Activated T-cell treated with anti-CD3 and anti-CD28 coated beads, Interleukin-2, amount 50 U/mL, for 24 hours (primary cell): ENCODE results near the gene KIAA1755.

Experiments used
- DNase-seq: peaks from one replicate; pipeline ENCODE4 v3.0.0-alpha.2; 2020
- H3K27ac Mint-ChIP-seq: 2 replicates; pipeline ENCODE4 v1.8.0; 2020; ENCODE audit warnings: mild to moderate bottlenecking, mixed read lengths
- H3K27me3 Mint-ChIP-seq: 2 replicates; pipeline ENCODE4 v1.8.0; 2020; ENCODE audit warnings: mixed read lengths
- H3K36me3 Mint-ChIP-seq: 2 replicates; pipeline ENCODE4 v1.8.0; 2020; ENCODE audit warnings: low read depth, mixed read lengths
- H3K4me1 Mint-ChIP-seq: 2 replicates; pipeline ENCODE4 v1.8.0; 2020; ENCODE audit warnings: low read depth, mixed read lengths
- H3K4me3 Mint-ChIP-seq: 2 replicates; pipeline ENCODE4 v1.8.0; 2020; ENCODE audit warnings: mild to moderate bottlenecking, moderate library complexity, mixed read lengths
- H3K9me3 Mint-ChIP-seq: 2 replicates; pipeline ENCODE4 v1.8.0; 2020; ENCODE audit warnings: mixed read lengths

KIAA1755 gene

DNA sequence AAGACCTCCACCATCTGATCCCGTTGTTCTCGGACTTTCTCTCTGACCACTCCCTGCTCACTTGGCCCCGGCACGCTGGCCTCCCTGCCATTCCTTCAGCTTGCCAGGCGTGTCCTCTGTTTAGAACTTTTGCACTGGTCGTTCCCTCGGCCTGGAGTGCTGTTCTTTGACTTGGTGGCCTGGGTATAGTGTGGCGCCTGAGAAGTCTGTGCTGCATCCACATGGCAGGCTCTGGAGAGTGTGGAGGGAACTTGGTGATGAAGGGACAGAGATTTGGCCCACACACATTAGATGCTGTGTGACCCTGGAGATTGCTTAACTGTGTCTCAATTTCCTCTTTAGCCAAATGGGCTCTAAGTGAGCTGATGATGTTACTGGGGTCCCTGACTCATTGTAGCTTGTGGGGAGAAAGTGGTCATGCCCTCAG, 82.5 kb downstream of the KIAA1755 start:
- DNase-seq = no peak

DNA sequence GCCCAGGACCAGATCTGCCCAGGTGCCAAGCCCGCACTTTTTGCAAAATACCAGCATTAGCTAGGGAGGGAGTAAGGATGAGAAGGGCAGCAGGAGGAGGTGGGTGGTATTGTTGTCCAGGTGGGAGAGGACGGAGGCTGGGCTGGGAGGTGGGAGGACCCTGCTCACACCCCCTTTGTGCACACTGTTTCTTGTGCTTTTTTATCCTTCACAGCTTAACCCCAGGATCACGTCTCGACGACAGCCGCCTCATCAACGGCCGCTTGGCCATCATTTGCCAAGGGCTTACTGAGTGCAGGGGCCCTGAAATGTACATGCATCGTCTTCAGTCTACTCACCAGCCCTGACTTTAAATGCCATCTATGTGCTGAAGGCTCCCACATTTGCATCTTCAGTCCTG, 83.3 kb downstream of the KIAA1755 start:
- H3K9me3 Mint-ChIP-seq = no peaks in the 10 kb centered on the region
- peaks cover 31% of the 10 kb centered on the region for H3K27me3 Mint-ChIP-seq
- no peak overlapping the region for H3K27ac Mint-ChIP-seq

More for the DNA sequence above, 82.5 kb downstream of the KIAA1755 start:
- H3K4me1 Mint-ChIP-seq = no peaks in the 10 kb centered on the region
- H3K4me3 Mint-ChIP-seq = no peak overlapping the region
- H3K27me3 Mint-ChIP-seq = peaks cover 35% of the 10 kb centered on the region
- no peaks in the 10 kb centered on the region for H3K36me3 Mint-ChIP-seq
- no peaks in the 10 kb centered on the region for H3K9me3 Mint-ChIP-seq
- no peak overlapping the region for H3K27ac Mint-ChIP-seq

GRCh38 chr20:38175304-38176180, 85.0 kb downstream of the KIAA1755 start:
- Mint-ChIP-seq H3K4me3 (no peak overlapping the region), H3K9me3 (no peaks in the 10 kb centered on the region), H3K27ac (no peak overlapping the region), H3K4me1 (no peaks in the 10 kb centered on the region), H3K27me3 (peaks cover 25% of the 10 kb centered on the region), H3K36me3 (no peaks in the 10 kb centered on the region)
- no peak for DNase-seq

More for the DNA sequence above, 83.3 kb downstream of the KIAA1755 start:
- no peaks in the 10 kb centered on the region for H3K4me1 Mint-ChIP-seq
- H3K36me3 Mint-ChIP-seq = no peaks in the 10 kb centered on the region
- no peak overlapping the region for H3K4me3 Mint-ChIP-seq
- DNase-seq = no peak

- Mint-ChIP-seq H3K9me3 (no peaks in the 10 kb centered on the region), H3K4me3 (no peak overlapping the region), H3K36me3 (no peaks in the 10 kb centered on the region), H3K4me1 (peaks cover 9% of the 10 kb centered on the region), H3K27ac (no peak overlapping the region), H3K27me3 (peaks cover 21% of the 10 kb centered on the region)
- no peak for DNase-seq
Measured at GRCh38 chr20:38173237-38174156, 87.0 kb downstream of the KIAA1755 start.

DNA sequence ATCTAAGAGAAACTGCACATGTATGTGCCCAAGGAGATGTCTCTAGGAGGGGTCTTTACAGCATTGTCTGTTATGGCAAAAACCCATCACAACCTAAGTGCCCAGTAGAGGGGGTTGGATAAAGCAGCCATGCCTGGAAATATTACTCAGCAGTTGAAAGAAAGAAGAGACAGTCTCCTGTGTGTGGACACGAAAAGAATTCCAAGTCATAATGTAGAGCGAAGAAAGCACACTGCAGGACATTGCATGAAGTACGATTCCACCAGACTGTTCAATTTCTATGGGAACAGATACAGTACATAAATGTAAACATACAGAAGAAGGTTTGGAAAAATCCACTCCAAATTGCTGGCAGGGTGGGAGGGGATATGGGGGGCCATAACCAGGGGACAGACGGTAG, 88.1 kb downstream of the KIAA1755 start:
- no peak for DNase-seq
- Mint-ChIP-seq H3K4me1 (peaks cover 13% of the 10 kb centered on the region), H3K4me3 (no peak overlapping the region), H3K9me3 (no peaks in the 10 kb centered on the region), H3K27me3 (peaks cover 11% of the 10 kb centered on the region), H3K36me3 (no peaks in the 10 kb centered on the region), H3K27ac (no peak overlapping the region)

GRCh38 chr20:38171675-38172043, 88.9 kb downstream of the KIAA1755 start:
- Mint-ChIP-seq H3K27ac (no peak overlapping the region), H3K9me3 (no peaks in the 10 kb centered on the region), H3K27me3 (peaks cover 6% of the 10 kb centered on the region), H3K4me3 (no peak overlapping the region), H3K4me1 (peaks cover 13% of the 10 kb centered on the region), H3K36me3 (no peaks in the 10 kb centered on the region)
- DNase-seq = no peak

DNA sequence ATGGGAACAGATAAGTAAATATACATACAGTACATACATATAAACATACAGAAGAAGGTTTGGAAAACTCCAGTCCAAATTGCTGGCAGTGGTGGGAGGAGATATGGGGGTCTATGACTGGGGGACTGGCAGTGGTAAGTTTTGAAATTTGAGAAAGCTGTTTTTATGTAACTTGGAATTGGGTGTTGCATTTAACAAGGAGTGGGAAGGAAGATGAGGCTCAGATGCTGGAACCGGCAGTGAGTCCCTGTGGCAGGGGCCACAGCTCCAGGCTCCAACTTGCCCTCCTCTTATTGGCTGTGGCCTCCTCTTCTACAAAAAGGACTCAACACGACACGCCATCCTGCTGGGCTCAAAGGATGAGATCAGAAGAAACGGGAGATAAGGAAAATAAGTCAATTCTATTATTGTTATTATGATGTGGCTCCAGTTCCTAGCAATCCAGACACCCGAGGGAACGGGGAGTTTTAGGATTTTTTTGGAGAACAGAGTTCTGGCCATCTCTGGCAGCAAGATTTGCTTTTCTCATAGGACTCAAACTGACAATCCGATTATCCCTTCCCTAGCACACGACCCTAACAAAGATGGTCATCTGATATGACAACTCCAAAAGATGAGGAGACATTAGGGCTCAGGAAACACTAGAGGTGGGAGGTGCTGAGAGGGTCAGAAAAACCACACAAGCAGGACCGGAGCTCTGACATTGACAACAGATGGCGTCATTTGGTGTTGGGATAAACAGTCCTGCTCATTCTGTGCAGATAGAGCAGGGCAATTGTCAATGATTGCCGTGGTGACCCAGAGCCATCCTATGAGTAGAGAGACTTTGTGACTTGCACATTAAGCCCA, 89.5 kb downstream of the KIAA1755 start:
- Mint-ChIP-seq H3K27ac (no peak overlapping the region), H3K9me3 (no peaks in the 10 kb centered on the region), H3K4me3 (no peak overlapping the region), H3K4me1 (peaks cover 13% of the 10 kb centered on the region), H3K27me3 (peaks cover 10% of the 10 kb centered on the region), H3K36me3 (no peaks in the 10 kb centered on the region)
- no peak for DNase-seq

GRCh38 chr20:38170219-38170825, 90.2 kb downstream of the KIAA1755 start:
- H3K36me3 Mint-ChIP-seq = no peaks in the 10 kb centered on the region
- no peak for DNase-seq
- H3K27ac Mint-ChIP-seq = no peak overlapping the region
- peaks cover 17% of the 10 kb centered on the region for H3K4me1 Mint-ChIP-seq
- H3K4me3 Mint-ChIP-seq = no peak overlapping the region
- H3K9me3 Mint-ChIP-seq = no peaks in the 10 kb centered on the region
- H3K27me3 Mint-ChIP-seq = peaks cover 17% of the 10 kb centered on the region

DNA sequence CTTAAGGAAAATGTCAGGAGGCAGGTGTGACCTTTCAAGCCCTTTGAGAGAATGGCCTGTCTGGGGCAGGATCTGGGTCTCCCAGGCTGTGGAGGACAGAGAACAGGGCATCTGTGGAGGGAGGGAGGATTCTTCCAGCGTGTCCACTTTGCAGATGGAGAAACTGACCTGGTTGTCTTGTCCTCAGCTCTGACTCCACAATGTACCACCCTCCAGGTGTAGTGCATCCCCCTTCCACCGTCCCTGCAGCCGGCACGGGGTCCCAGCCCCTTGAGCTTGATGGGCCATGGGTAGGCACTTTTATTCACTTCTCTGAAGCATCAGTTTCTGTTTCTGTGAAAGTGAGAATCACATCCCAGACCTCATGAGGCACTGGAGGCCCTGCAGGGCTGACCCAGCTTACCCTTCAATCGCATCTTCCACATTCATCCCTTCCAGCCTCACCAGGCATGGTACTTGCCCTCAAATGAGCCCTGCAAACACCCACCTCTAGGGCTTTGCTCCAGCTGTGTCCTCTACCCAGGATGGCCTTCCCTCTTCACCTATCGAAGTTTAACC, 90.8 kb downstream of the KIAA1755 start:
- H3K4me1 Mint-ChIP-seq = peaks cover 18% of the 10 kb centered on the region
- H3K27ac Mint-ChIP-seq = no peak overlapping the region
- no peak overlapping the region for H3K4me3 Mint-ChIP-seq
- no peaks in the 10 kb centered on the region for H3K9me3 Mint-ChIP-seq
- no peaks in the 10 kb centered on the region for H3K36me3 Mint-ChIP-seq
- DNase-seq = no peak
- peaks cover 21% of the 10 kb centered on the region for H3K27me3 Mint-ChIP-seq

DNA sequence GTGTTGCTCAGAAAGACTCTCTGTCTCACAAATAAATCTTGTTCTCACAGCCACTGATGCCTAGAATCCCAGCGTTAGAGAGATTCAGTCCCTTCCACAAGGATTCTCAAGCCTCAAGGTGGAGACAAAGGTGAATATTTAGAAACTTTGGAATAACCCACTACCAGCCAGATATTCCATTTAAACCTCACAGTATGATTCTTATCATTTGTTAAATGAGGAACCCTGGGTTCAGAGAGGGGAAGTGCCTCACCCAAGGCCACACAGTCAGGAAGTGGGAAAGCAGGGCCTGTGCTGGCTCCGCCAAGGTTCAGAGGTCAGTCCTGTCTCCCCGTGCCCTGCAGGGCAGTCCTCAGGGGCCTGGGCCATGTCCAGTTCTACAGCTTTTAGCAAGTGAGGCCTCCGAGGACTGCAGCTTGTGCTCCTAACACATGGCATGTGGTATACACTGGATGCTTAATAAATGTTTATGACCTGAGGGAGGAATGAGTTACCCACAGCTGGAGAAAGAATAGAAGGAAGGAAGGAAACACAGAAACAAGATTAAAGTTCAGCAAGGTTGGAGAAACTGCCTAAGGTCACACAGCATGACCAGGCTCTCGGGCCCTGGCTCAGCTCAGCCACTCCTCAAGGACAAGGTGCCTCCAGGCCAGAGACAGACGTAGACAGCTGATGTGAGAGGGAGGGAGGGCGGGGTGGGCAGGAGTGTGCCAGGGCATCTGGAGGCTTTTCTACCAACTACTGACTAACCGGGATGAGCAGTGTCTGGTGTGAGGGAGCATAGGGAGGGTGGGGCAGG, 91.5 kb downstream of the KIAA1755 start:
- Mint-ChIP-seq H3K4me1 (peaks cover 18% of the 10 kb centered on the region), H3K27me3 (peaks cover 29% of the 10 kb centered on the region), H3K27ac (no peak overlapping the region), H3K9me3 (no peaks in the 10 kb centered on the region), H3K36me3 (no peaks in the 10 kb centered on the region), H3K4me3 (no peak overlapping the region)
- DNase-seq = no peak

DNA sequence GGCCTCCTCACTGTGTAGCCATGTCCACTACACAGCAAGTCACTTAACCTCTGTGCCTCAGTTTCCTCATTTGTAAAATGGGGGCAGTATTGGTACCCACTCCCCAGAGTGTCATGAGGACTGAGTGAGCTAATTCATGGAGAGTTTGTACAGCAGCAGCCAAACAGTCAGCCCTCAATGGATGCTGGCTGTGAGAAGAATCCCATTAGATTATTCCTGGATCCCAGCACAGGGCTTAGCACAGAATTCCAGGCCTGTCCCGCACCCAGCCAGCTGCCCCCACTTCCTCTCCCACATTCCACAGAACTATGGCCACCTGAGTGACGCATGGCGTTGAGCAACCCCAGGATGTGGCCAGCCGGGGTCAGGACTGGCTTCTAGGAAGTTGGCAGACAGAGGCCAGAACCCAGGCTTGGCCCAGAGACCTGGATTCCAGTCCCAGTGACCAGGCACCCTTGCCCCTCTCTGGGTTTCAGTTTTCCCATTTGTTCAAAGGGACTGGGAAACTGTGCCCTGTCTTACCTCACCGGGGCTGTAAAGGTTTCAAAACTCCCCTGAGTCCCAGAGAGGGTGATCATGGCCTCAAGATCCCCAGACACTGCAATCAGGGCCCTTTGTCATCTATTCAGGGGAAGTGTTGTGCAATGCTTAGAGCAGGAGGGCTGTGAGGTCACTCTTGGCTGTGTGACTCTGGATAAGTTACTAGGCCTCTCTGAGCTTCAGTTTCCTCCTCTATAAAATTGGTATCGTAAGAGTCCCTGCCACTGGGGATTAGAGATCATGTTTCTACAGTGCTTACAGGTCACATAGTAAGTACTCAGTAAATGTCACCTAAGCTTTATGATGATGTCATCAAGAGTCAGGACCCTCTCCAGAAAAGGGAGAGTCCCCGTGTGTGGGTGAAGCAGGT, 92.4 kb downstream of the KIAA1755 start:
- H3K4me1 Mint-ChIP-seq = peaks cover 18% of the 10 kb centered on the region
- no peaks in the 10 kb centered on the region for H3K9me3 Mint-ChIP-seq
- no peak for DNase-seq
- H3K27ac Mint-ChIP-seq = peak overlapping the region; percentile 27
- H3K36me3 Mint-ChIP-seq = no peaks in the 10 kb centered on the region
- no peak overlapping the region for H3K4me3 Mint-ChIP-seq
- H3K27me3 Mint-ChIP-seq = peaks cover 35% of the 10 kb centered on the region

- no peak for DNase-seq
- Mint-ChIP-seq H3K4me3 (no peak overlapping the region), H3K36me3 (no peaks in the 10 kb centered on the region), H3K9me3 (no peaks in the 10 kb centered on the region), H3K27me3 (peaks cover 38% of the 10 kb centered on the region), H3K27ac (no peak overlapping the region), H3K4me1 (peaks cover 18% of the 10 kb centered on the region)
Measured at GRCh38 chr20:38167328-38167850, 93.1 kb downstream of the KIAA1755 start.
